Measurements from ENCODE around the gene ZIC5. TPM values are rescaled to one million over a fixed set of nuclear protein-coding genes. Genes with fewer than 3 reads are reported as not detected.

The ZIC5 gene
- total and polyA plus RNA-seq, 4 donors, result not detected

DNA sequence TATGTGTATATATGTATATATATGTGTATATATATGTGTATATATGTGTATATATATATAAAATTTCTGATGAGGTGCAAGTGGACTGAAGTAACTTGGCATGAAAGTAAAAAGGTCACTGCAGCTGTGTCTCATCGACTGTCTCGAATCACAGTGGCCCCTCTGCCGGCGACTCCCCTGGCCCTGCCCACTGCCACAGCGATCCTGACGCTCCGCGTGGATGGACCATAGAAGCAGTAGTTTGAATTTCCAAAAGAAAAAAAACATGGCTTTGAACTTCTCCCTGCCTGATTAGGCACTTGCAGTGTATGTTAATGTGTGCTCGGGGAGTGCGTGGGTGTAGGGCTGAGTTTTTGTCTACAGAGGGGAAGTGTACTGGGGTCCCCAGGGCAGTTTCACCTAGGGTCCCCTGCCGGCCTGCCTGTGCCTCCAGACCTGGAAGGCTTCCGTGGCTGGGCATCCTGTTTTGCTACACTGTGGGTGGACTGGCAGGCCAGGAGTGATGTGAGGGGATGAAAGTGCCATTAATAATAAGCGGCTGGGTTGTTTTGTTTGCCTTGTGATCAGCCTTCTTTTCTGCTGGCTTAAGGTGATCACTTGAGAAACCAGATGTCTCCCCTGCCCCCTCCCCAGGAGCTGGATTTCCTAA, 10.8 kb downstream of the ZIC5 start:
- peaks cover 12 to 22% (median 18%) of the 10 kb centered on the region in 4 donors for H3K4me1 ChIP-seq (ENCODE audit: control insufficient read depth in 4 of 4, insufficient read depth in 4 of 4, low read length in 3 of 4)
- no peak overlapping the region for H3K27ac ChIP-seq (ENCODE audit: low read depth in 1 of 2, low read length in 2 of 2)
- H3K9me3 ChIP-seq (ENCODE audit: control insufficient read depth in 4 of 4, low read length in 3 of 4), result no peaks in the 10 kb centered on the region
- H3K4me3 ChIP-seq (ENCODE audit: low read depth in 1 of 3, low read length in 3 of 3), result no peak overlapping the region
- H3K9ac ChIP-seq (ENCODE audit: low read depth in 1 of 2, low read length in 2 of 2), result no peak overlapping the region
- 35% methylated on average over 13 of the region's 13 CpGs for WGBS
- no peak for DNase-seq (ENCODE audit: low spot score)
- H3K36me3 ChIP-seq (ENCODE audit: control insufficient read depth in 4 of 4, insufficient read depth in 3 of 4, low read depth in 1 of 4, low read length in 3 of 4), result no peaks in the 10 kb centered on the region
- TF ChIP-seq SP1 (IDR thresholded peaks at IDR 0.05), result no peak
- peaks cover 3 to 39% (median 15%) of the 10 kb centered on the region in 4 donors for H3K27me3 ChIP-seq (ENCODE audit: control insufficient read depth in 4 of 4, insufficient read depth in 4 of 4, low read length in 3 of 4)

GRCh38 chr13:99959540-99960230, 11.9 kb downstream of the ZIC5 start:
- Histone ChIP-seq H3K4me1 (ENCODE audit: control insufficient read depth in 4 of 4, insufficient read depth in 4 of 4, low read length in 3 of 4) (peaks cover 12 to 25% (median 18%) of the 10 kb centered on the region in 4 donors), H3K36me3 (ENCODE audit: control insufficient read depth in 4 of 4, insufficient read depth in 3 of 4, low read depth in 1 of 4, low read length in 3 of 4) (no peaks in the 10 kb centered on the region), H3K27me3 (ENCODE audit: control insufficient read depth in 4 of 4, insufficient read depth in 4 of 4, low read length in 3 of 4) (peaks cover 3 to 36% (median 12%) of the 10 kb centered on the region in 4 donors), H3K4me3 (ENCODE audit: low read depth in 1 of 3, low read length in 3 of 3) (peak overlapping the region in 1 of 3 donors; percentile 37), H3K27ac (ENCODE audit: low read depth in 1 of 2, low read length in 2 of 2) (no peak overlapping the region), H3K9ac (ENCODE audit: low read depth in 1 of 2, low read length in 2 of 2) (no peak overlapping the region), H3K9me3 (ENCODE audit: control insufficient read depth in 4 of 4, low read length in 3 of 4) (no peaks in the 10 kb centered on the region)
- no peak for DNase-seq (ENCODE audit: low spot score)
- TF ChIP-seq, protein P1, sequence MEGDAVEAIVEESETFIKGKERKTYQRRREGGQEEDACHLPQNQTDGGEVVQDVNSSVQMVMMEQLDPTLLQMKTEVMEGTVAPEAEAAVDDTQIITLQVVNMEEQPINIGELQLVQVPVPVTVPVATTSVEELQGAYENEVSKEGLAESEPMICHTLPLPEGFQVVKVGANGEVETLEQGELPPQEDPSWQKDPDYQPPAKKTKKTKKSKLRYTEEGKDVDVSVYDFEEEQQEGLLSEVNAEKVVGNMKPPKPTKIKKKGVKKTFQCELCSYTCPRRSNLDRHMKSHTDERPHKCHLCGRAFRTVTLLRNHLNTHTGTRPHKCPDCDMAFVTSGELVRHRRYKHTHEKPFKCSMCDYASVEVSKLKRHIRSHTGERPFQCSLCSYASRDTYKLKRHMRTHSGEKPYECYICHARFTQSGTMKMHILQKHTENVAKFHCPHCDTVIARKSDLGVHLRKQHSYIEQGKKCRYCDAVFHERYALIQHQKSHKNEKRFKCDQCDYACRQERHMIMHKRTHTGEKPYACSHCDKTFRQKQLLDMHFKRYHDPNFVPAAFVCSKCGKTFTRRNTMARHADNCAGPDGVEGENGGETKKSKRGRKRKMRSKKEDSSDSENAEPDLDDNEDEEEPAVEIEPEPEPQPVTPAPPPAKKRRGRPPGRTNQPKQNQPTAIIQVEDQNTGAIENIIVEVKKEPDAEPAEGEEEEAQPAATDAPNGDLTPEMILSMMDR (IDR thresholded peaks at IDR 0.05; ENCODE audit: low read depth, low read length, missing input control), result no peak
- no peak for TF ChIP-seq JUND (IDR thresholded peaks at IDR 0.05)
- no peak for TF ChIP-seq GABPA (IDR thresholded peaks at IDR 0.05 in 1 of 2, conservative IDR thresholded peaks at IDR 0.05 in 1 of 2)
- no peak for TF ChIP-seq HNF4A (conservative IDR thresholded peaks at IDR 0.05)
- no peak for TF ChIP-seq SP1 (IDR thresholded peaks at IDR 0.05)
- no peak for TF ChIP-seq RXRA (IDR thresholded peaks at IDR 0.05)
- TF ChIP-seq RAD21 (IDR thresholded peaks at IDR 0.05), result no peak
- no peak for TF ChIP-seq FOXA2 (IDR thresholded peaks at IDR 0.05)
- no peak for TF ChIP-seq MAX (IDR thresholded peaks at IDR 0.05)
- TF ChIP-seq ZBTB33 (IDR thresholded peaks at IDR 0.05), result no peak
- TF ChIP-seq YY1 (IDR thresholded peaks at IDR 0.05), result no peak
- TF ChIP-seq, protein P2, sequence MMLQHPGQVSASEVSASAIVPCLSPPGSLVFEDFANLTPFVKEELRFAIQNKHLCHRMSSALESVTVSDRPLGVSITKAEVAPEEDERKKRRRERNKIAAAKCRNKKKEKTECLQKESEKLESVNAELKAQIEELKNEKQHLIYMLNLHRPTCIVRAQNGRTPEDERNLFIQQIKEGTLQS (IDR thresholded peaks at IDR 0.05), result no peak
- no peak for TF ChIP-seq TAF1 (conservative IDR thresholded peaks at IDR 0.05)
- TF ChIP-seq EGR1 (IDR thresholded peaks at IDR 0.05; ENCODE audit: low read depth in 2 of 2), result no peak
- TF ChIP-seq NR2F2 (IDR thresholded peaks at IDR 0.05), result no peak
- TF ChIP-seq REST (IDR thresholded peaks at IDR 0.05), result no peak
- WGBS, result 13% methylated on average over 49 of the region's 49 CpGs

Data from liver (tissue), 9 donors.